NCI-H2196 treated with DMSO at 0.1 percent for 48 hours (cell line): Measurements from ENCODE around the gene FLT3.
"Not testable (repeated sequence)": the region's sequence is repeated elsewhere in the genome, so short reads cannot be mapped to it uniquely, and the experiment has no call there.

Experiments
- DNase-seq: peaks from one replicate; lab custom pipeline; 2025; ENCODE audit not compliant: unreplicated experiment; lab: John Stamatoyannopoulos, UW

FLT3 gene

DNA sequence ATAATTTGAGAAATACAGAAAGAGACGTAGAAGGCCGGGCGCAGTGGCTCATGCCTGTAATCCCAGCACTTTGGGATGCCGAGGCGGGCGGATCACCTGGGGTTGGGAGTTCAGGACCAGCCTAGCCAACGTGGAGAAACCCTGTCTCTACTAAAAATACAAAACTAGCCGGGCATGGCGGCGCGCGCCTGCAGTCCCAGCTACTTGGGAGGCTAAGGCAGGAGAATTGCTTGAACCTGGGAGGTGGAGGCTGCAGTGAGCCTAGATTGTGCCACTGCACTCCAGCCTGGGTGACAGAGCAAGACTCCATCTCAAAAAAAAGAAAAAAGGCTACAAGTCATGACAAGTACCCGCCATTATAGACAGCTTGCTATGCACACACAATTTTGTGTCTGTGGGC is 95.4 kb downstream of the FLT3 start:
- not testable (repeated sequence) for DNase-seq

DNA sequence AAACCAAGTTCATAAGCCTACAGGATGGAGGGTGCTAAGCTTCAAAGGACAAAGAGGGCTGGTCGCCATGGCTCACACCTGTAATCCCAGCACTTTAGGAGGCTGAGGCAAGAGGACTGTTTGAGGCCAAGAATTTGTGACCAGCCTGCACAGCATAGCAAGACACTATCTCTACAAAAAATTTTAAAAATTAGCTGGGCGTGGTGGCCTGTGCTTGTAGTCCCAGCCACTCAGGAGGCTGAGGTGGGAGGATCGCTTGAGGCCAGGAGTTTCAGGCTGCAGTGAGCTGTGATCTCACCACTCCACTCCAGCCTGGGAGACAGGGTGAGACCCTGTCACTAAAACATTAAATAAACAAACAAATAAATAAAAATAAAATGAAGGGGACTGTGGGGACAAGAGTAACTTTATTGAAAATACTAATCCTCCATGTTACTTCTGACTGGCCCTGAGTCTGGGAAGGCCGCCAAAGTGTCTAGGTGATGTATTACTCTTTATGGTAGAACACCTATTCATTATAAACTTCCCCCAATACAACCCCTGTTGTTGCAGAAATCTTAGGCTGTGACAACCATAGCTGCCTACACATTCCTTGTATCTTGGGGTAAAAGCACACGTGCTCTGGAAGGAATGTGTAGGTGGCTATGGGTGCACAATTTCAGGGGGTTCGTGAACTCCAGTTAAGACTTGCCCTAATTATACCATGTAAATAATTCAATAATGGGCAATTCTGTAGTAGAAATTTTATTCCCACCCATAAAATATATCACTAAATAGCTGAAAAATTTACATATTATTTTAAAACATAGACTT is 97.3 kb downstream of the FLT3 start:
- DNase-seq = no peak

DNA sequence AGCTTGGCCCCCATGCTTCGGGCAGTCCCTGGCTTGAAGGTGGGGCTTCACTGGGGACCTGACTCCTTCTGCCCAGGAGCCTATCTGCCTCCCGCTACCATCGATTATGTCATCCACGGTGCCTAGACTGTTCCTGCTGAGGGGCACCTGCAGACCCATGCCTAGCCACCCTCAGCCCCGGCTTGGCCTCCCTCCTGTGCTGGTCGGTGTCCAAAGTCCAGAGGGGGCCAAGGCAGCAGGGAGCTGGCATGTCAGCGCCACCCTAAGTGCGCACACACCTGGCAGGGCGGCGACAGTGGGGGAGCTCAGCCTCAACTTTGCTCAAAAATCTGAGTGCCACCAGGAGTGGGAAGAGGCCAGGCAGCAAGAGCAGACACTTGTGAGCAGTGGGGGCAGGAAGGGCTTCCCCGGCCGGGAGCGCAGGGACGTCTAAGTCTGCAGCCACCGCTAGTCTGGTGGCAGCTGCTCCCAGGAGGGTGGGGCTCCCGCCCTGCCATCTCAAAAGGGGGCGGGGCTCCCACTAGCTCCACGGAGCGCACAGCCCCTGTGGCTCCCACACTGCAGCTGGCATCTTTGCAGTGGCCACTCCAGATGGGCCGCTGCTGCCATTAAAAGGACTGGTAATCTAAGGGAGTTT is 98.4 kb downstream of the FLT3 start:
- no peak for DNase-seq

DNA sequence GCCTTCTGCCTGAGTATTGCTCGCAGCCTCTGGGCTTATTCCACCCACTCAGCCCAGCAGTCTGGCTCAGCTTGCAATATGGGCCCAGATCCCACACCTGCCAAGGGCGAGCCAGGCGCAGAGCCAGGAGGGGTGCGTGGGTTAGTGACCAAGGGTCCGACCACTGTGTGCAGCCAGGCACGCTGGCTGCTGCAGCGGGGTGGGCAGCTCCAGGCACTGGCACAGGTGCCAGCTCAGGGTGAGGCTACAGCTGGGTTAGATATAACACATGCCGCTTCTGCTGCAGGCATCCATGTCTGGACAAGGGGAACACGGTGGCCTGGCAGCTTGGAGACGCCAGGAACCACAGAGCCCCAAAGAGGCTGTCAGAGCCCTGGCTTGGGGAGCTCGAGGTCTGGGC is 99.3 kb downstream of the FLT3 start:
- no peak for DNase-seq

DNA sequence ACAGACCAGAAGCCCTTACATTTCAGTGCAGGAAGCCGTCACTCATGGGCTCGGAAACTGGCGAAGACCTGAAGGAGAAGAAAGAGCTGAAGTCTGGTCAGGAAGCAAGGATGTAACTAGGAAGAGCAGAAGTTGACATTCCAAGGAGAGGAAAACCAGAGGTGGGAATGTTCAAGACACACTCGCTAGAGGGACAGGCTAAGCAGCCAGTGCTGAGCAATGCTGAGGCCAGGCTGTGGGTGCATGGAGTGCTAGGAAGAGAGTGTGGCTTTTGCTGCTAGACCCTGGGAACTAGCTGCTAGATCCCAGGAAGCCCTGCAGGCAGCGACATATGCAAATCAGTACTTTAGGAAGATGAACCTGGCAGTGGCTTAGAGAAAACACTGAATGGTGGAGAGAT is 99.8 kb downstream of the FLT3 start:
- no peak for DNase-seq

DNA sequence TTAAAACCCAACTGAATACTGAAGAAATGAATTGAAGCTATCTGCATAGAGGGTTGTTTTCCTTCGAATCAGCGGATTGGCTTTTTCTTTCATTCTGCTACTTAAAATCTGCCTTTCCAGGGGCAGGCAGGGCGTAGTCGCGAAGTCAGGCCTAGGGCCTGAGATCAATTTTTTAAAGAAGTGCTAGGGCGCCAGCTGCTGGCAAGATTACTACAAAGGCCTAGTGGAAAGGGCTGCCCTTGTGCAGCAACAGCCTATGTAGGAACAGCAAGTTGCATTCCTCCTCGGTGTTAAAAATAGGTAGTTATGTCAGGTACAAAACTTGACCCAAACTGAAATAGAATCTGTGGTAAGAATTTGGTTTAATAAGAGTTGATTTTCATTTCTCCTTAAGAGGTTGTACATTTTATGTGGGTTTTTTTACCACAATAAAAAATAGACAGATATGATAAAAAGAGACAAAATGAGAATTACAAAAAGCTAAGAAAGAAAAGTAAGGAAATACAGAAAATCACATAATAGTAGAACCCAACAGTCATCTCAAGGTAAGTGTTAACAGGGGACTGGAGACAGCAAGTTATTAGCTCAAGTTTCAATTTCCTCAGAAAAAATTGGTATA is 102.4 kb downstream of the FLT3 start:
- DNase-seq = no peak

DNA sequence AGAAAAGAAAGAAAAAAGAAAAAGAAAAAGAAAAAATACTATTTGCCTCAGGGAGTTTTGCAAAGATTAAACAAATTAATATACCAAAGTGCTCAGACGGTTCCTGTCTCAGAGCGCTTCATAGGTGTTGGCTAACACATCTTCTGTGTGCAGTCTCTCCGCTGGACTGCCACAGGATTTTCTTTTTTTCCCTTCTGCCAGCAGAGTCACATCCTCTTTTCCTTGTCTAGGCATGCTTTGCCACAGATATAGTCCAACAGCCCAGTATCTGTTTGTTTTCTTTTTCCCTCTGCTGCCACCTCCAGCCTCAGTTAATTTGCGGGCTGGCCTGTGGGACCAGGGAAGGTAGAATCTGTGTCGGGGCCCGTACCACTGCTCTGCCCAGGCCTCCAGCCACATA is 108.5 kb downstream of the FLT3 start:
- no peak for DNase-seq

DNA sequence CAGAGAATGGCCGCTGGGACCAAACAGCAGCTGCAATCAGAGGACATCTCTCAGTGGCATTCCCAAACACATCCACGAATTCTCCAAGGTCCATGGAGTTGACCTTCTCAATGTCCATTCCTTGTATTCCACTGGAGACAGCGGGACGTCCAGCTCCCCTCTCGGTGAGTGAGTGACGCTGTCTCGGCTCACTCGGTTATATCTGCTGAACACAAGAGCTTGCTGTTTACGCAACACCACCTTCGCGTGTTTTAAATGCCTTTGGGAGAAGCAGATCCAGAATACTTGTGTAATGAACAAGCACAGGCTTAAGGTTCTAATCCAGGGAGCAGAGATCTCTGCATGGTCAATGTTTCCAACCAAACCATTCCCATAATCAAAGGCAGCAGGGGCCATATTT is 111.9 kb downstream of the FLT3 start, which contains the start of gene URAD:
Gene URAD (minus strand): TSS at position 174 of the 400 bp plus-strand sequence. CDS start 56 bp downstream, at position 118.
- DNase-seq = no peak

DNA sequence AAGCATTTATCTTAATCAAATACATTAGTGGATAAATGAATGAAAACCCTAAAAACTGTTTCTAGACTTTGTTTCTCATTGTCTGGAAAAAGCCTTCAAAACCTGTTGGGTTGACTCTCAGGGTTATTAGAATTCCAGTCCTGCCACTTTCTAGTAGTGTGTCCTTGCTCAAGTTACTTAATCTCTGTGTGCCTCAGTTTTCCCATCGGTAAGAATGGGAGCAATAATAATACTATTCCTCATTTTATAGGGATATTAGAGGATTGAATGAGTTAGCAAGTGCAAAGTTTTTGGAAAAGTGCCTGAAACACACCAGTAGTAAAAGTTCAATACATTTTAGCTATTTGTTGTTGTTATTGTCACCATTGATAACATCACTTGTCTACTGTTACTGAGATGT is 114.8 kb downstream of the FLT3 start:
- no peak for DNase-seq

DNA sequence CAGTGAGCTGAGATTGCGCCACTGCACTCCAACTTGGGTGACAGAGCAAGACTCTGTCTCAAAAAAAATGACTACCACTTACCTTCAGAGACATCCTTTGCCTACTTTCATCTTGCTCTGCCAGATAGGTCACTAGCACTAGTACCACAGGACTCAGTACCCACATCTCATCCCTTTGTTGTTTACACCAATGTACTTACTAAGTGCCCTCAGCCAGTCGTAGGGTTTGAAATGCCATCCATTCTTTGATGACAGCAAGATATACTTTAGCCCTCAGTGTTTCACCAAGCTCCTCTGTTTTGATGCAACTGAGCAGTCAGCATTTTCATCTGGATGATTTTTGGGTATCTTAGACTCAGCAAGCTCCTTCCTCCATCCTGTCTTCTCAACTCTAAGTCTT is 118.0 kb downstream of the FLT3 start:
- no peak for DNase-seq

DNA sequence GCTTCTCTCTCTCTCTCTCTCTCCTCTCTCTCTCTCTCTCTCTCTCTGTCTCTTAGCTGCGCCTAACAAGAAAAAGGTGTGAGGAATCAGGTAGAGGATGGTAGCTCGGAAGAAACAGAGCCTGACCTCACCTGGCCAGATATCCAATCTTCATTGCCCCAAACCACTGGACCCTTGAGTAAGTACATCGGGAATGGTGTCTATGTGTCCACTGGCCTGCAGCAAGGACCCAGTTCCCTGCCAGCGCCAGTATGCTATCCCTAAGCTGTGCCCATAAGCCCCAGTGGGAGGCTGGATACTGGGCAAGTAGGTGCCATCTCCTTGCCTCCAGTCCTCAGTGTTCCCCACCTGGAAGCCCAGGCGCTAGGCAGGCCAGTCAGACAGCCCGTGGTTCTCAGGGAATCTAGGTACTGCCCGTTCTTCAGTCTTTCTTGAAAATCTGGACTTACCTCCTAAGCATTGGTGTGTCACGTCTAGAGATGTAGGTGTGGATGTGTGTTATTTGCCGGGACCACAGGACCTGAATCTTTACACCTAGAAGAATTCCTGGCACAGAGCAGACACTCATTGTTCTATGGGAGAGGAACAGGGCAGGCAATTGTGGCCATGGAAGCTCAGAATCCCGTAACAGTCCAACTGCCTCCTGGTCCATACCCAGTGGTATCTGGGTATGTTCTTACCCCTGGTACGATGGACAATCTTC is 119.2 kb downstream of the FLT3 start:
- no peak for DNase-seq

DNA sequence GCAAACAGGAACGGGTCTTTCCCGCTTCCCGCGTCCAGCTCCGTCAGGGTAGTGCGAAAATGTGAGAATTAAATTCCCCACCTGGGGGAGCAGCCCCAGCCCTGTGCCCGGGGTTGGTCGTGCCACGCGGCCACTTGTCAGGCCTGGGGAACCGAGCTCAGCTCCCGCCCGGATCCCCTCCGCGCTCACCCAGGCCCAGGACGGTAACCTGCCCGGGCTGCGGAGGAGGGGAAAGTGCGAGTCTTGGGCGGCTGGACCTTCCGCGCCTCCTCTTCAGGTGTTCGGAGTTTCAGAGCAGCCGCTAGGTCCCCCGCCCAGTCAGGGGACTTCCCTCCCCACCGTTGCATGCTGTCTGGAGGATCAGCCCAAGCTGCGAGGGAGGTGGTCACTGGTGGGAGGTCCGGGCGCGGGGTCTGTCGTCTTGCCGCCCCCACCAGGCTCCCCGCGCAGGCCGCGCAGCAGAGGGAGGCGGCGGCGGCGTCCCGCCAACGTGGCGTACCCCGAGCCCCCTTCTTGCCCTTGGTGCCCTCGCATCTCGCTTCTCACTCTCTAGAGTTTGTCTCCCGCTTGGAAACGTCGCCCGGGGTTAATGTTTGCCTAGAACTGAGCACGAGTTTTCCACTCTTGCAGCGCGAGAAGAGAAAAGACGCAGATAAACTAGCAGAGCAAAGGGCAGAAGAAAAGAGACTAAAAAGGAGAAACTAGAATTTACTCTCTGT is 119.9 kb downstream of the FLT3 start:
- no peak for DNase-seq

DNA sequence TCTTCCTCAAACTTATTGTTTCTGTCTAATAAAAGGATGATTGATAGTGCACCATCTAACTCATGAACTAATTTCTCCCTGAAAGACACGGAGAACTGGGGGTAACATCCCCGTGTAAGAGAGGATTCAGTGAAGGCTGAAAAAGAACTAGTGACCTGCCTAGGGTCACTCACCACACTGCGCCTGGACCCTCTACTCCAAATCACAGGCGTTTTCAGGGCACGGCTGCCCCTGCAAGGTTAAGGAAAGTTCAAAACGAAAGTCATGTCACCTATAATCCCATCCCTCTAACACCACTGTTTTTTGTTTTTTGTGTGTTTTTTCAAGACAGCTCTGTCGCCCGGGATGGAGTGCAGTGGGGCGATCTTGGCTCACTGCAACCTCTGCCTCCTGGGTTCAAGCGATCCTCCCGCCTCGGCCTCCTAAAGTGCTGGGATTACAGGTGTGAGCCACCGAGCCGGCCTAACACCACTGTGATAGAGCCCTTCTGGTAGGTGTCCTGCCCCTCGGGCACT is 120.6 kb downstream of the FLT3 start:
- DNase-seq = no peak

DNA sequence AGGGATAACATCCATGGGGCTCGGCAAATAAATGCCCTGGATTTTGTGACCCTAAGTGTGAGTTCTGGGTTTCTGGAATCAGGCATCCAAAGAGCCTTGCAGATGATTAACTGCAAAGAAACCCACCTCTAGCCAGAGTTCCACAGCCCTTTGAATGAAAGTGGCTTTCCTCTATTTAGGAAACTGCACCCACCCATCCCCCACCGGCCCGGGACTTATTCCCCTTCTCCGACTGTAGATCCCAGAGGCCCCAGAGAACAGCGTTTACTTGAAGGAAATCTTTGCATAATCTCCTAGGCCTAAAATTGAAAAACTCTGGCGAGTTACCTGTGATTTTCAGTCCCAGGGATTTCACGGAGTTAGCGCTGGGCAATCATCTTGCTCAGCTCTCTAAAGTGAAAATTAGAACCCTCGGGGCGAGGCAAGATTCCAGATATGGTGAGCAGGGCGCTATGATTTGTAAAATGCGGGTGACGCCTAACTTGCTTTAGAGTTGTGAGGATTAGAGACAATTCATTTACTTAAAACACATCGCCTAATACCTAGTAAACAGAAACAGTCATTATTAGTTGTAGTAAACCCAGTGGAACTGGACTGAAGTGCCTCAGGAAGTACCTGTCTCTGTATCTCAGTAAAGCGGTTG is 121.3 kb downstream of the FLT3 start:
- no peak for DNase-seq

DNA sequence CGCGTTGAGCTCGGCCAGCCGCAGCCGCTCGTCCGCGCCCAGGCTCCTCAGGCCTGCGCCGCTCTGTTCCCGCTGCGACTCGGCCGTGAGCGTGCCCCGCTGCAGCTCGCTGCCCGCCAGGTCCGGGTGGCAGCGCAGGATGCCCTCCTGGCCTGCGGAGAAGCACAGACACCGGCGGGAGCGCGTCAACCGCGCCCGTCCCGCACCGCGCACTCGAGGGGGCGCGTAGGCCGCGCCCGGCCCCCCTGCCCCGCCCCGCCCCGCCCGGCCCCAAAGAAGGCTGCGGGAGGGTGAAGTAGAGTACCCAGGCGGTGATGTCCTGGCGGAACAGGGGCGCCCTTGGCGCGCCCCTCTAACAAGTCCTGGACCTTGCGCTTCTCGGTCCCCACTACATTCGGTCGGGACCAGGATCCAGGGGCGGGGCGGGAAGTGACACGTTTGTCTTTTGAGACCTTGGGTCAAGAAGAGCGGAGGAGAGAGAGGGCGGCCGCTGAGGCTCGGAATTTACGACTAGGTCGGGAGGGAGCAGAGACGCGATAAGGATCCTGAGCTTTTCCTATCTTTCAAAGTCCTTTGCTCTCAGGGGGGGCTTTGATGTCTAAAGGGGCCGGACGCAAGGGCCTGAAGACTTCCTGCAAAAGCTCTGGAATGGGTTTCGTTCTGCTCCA is 121.9 kb downstream of the FLT3 start:
- no peak for DNase-seq

DNA sequence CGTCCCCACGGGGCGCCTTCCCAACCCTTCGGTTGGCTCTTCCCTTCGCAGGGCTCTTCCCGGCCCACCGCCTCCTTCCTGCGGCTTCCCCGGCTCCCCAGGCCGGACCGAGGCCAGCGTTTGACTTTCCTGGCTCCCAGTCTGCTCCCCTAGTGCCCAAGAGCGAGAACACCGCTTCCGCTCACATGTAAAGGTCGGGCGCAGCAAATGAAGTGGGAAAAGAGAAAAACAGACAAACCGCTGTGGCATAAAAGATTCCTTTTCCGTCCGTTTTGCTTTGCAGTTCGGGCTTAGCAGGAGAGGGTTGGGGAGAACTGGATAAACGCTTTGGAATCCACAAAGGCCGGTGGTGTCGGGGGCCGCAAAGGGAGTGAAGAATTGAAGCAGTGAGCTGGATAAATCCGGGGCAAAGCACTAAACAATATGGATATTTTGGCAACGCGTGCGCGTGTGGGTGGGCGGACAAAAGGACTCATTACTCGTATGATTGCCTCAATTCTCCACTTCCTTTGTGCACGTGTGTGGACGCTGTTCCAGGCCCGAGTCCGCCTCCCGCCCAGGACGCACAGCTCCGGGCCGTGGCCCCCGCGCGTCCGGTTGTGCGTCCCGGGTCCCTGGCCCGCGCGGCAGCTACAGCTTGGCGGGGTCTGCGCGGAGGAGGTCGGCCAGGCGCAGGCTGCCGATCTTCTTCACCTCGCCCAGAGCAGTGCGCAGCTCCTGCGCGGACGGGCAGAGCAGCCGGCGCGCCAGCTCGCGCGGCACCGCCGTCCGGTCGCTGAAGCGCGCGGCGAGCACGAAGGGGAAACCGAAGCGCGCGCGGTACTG is 122.7 kb downstream of the FLT3 start:
- DNase-seq = no peak

DNA sequence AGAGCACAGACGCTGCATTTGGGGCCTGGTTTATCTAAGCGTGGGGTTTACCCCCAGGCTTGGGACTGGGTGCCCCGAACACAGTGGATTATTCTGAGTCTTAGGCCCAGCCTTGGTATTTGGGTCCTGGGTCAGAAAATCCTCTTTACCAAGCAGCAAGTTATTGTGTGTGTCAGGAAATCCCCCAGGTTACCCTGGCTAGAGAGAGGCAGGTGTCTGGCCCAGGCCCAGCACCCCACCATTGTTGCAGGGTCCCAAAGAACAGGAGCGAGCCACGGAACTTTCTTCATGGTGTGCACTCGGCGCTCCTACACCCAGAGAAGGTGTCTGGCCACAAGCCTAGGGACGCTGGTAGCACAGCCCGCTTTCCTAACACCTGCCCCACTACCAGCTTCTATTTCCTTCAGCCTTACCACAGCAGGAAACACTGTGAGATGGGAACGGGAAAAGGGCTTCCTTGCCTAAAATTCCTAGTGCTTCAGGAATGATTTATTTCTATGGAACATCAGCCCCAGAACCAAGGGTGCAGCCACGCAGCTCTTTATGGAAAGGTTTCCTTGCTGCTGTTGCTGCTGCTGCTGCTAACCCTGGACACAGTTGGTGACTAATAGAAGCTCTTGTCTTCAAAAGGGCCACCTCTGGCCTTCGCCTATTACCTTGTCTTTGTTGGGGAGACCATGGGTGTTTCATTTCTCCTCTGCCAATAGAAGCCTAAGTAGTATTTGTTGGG is 123.8 kb downstream of the FLT3 start:
- DNase-seq = no peak
